Fibroblast of pulmonary artery (primary cell): ENCODE results near the gene RGS12.

Experiments
- DNase-seq: peaks from one replicate; pipeline ENCODE4 v3.0.0-alpha.2; 2010; ENCODE audit warnings: low read depth
- H3K4me3 ChIP-seq: replicated peaks from 2 replicates; pipeline ENCODE4 v1.5.1; 2011; ENCODE audit warnings: low read depth, mild to moderate bottlenecking, control low read depth, low read length, moderate library complexity
- CTCF ChIP-seq: IDR thresholded peaks from 2 replicates; pipeline ENCODE4 v1.5.1; 2011; ENCODE audit warnings: mild to moderate bottlenecking, control low read depth, low read length, inconsistent platforms; ENCODE audit errors: missing control alignments

Gene RGS12

GRCh38 chr4:3310301-3311094 is 17.7 kb downstream of the RGS12 start:
- no peak for TF ChIP-seq CTCF
- DNase-seq: no peak

GRCh38 chr4:3311095-3311372 is 18.2 kb downstream of the RGS12 start:
- no peak for TF ChIP-seq CTCF
- no peak for DNase-seq
- no peak overlapping the region for H3K4me3 ChIP-seq

More at GRCh38 chr4:3310301-3311094, 17.7 kb downstream of the RGS12 start:
- H3K4me3 ChIP-seq: no peak overlapping the region

- no peak for DNase-seq
- no peak for TF ChIP-seq CTCF
- H3K4me3 ChIP-seq: no peak overlapping the region
Observed at GRCh38 chr4:3311489-3312171, 18.8 kb downstream of the RGS12 start.

- no peak overlapping the region for H3K4me3 ChIP-seq
- no peak for DNase-seq
- TF ChIP-seq CTCF: no peak
Observed at GRCh38 chr4:3312362-3312761, 19.5 kb downstream of the RGS12 start.

- TF ChIP-seq CTCF: no peak
- DNase-seq: no peak
- H3K4me3 ChIP-seq: no peak overlapping the region
Observed at GRCh38 chr4:3313139-3313538, 20.3 kb downstream of the RGS12 start.

- DNase-seq: no peak
- TF ChIP-seq CTCF: no peak
- H3K4me3 ChIP-seq: no peak overlapping the region
Observed at GRCh38 chr4:3313556-3314228, 20.9 kb downstream of the RGS12 start.
